Spleen (tissue), 7 donors: Measurements from ENCODE around the gene SUDS3.

Source experiments
- POLR2AphosphoS5 ChIP-seq, 3 donors: sonication (generic); formaldehyde crosslinking; IDR thresholded peaks; one replicate each; pipeline ENCODE4 v1.5.1; 2017; ENCODE audit warnings: antibody characterized with exemption in 3 of 3
- TF ChIP-seq, protein P1 (sequence below), 11 experiments: fragments of 200-600 bp in 7 of 11; fragments of 450-650 bp in 4 of 11; sonication (generic) in 4 of 11; IDR thresholded peaks in 8 of 11; conservative IDR thresholded peaks in 3 of 11; 1 replicate in 7 of 11; 2 replicates in 4 of 11; pipeline versions ENCODE4 v1.4.0 to v1.8.0; 2016 to 2021; ENCODE audit warnings: antibody characterized with exemption in 11 of 11, inconsistent platforms in 4 of 11, mild to moderate bottlenecking in 1 of 11
- donor health status: DM: no; HTN: no; CAD: no; lungs with moderate emphysema.
- donor health status: DM: no; HTN: no; CAD: no.
- donor health status: DM: no; HTN: no; CAD: no.

DNA sequence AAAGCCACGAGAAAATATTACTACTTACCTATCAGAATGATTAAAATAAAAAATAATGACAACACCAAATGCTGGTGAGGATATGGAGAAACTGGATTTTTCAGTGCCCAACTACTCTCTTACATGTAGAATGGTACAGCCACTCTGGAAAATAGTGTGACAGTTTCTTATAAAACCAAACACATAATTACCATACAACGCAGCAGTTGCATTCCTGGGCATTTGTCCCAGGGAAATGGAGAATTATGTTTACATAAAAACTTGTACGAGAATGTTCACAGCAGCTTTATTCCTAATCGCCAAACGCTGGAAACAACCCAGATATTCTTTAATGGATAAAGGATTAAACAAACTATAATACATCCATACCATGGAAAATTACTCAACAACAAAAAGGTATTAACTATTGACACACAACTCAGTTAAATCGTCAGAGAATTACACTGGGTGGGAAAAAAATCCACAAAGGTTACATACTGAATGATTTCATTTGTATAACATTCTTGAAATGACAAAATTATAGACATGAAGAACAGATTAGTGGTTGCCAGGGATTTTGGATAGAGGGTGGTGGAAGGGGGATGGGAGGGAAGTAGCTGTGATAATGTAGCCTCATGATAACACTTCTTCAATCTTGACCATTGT, 39.0 kb upstream of the SUDS3 start:
- no peak for TF ChIP-seq POLR2AphosphoS5 (IDR thresholded peaks at IDR 0.05)
- TF ChIP-seq, protein P1, sequence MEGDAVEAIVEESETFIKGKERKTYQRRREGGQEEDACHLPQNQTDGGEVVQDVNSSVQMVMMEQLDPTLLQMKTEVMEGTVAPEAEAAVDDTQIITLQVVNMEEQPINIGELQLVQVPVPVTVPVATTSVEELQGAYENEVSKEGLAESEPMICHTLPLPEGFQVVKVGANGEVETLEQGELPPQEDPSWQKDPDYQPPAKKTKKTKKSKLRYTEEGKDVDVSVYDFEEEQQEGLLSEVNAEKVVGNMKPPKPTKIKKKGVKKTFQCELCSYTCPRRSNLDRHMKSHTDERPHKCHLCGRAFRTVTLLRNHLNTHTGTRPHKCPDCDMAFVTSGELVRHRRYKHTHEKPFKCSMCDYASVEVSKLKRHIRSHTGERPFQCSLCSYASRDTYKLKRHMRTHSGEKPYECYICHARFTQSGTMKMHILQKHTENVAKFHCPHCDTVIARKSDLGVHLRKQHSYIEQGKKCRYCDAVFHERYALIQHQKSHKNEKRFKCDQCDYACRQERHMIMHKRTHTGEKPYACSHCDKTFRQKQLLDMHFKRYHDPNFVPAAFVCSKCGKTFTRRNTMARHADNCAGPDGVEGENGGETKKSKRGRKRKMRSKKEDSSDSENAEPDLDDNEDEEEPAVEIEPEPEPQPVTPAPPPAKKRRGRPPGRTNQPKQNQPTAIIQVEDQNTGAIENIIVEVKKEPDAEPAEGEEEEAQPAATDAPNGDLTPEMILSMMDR (IDR thresholded peaks at IDR 0.05 in 8 of 11, conservative IDR thresholded peaks at IDR 0.05 in 3 of 11) = no peak
